Measurements from ENCODE around the gene TMEM267. TPM values are rescaled to one million over a fixed set of nuclear protein-coding genes. Genes with fewer than 3 reads are reported as not detected.

Gene TMEM267
- total and polyA plus RNA-seq, 2 of the 4 experiments (the other 2 are of a cell fraction) = 9.2 to 12.0 TPM

- dilution Hi-C loops (cut with HindIII; ENCODE audit: low sequenced_read_pairs, unreplicated experiment) = no loop called here
- H2AK5ac ChIP-seq (ENCODE audit: low read depth, low read length) = no peak overlapping the region
- H2BK5ac ChIP-seq (ENCODE audit: low read depth, low read length, poor library complexity, severe bottlenecking) = no peak overlapping the region
- no peak overlapping the region for H4K8ac ChIP-seq (ENCODE audit: low read depth in 2 of 2, low read length in 2 of 2)
- H3K27ac ChIP-seq (ENCODE audit: insufficient read depth, low read length) = no peak overlapping the region
- H3K9ac ChIP-seq (ENCODE audit: low read depth, low read length) = no peak overlapping the region
- TF ChIP-seq USF2 (IDR thresholded peaks at IDR 0.05; ENCODE audit: low read depth, low read length) = no peak
- TF ChIP-seq ELK1 (IDR thresholded peaks at IDR 0.05; ENCODE audit: borderline replicate concordance, low read depth, low read length) = no peak
- no peak for TF ChIP-seq CEBPB (IDR thresholded peaks at IDR 0.05; ENCODE audit: low read depth, low read length)
- TF ChIP-seq CHD1 (IDR thresholded peaks at IDR 0.05; ENCODE audit: low read depth, low read length) = no peak
- no peak for TF ChIP-seq NFE2L2 (IDR thresholded peaks at IDR 0.05; ENCODE audit: low read depth, low read length)
- no peak for TF ChIP-seq RCOR1 (IDR thresholded peaks at IDR 0.05; ENCODE audit: insufficient replicate concordance, low read length)
- no peak for TF ChIP-seq SMC3 (IDR thresholded peaks at IDR 0.05; ENCODE audit: low read depth, low read length)
- no peak for TF ChIP-seq BHLHE40 (IDR thresholded peaks at IDR 0.05; ENCODE audit: low read depth, low read length)
- no peak for TF ChIP-seq FOS (IDR thresholded peaks at IDR 0.05; ENCODE audit: low read depth, low read length)
- TF ChIP-seq RFX5 (IDR thresholded peaks at IDR 0.05; ENCODE audit: low read depth, low read length) = no peak
- in situ Hi-C loops (cut with MboI; ENCODE audit: low sequenced_read_pairs) = loop anchor here (25.0 kb wide), 1 partner anchor 585 kb away; no protein-coding TSS in a partner anchor
- CTCF ChIA-PET = no interaction called here
- H3K4me2 ChIP-seq (ENCODE audit: low read depth, low read length) = no peak overlapping the region
- H3K36me3 ChIP-seq (ENCODE audit: control insufficient read depth, insufficient read depth, low read length) = no peaks in the 10 kb centered on the region
- no peak overlapping the region for H2BK15ac ChIP-seq (ENCODE audit: low read depth, low read length)
- H4K20me1 ChIP-seq (ENCODE audit: insufficient read depth, low read length) = no peaks in the 10 kb centered on the region
- no peak overlapping the region for H3K4ac ChIP-seq (ENCODE audit: low read depth, low read length)
- no peak overlapping the region for H2AK9ac ChIP-seq (replicated peaks; ENCODE audit: low read depth, low read length, poor library complexity)
- no peak overlapping the region for H4K91ac ChIP-seq (ENCODE audit: insufficient read depth, low read depth, low read length)
- no peaks in the 10 kb centered on the region for H3K9me3 ChIP-seq (ENCODE audit: control insufficient read depth, insufficient read depth, low read length)
- no peaks in the 10 kb centered on the region for H3K4me1 ChIP-seq (ENCODE audit: control insufficient read depth, insufficient read depth, low read length)
- POLR2A ChIA-PET (ENCODE audit: unreplicated experiment) = no interaction called here
- no peak overlapping the region for H3K23ac ChIP-seq (ENCODE audit: low read depth, low read length)
- no peak overlapping the region for H4K5ac ChIP-seq (ENCODE audit: low read depth, low read length)
- no peak overlapping the region for H3K56ac ChIP-seq (ENCODE audit: extremely low read depth, insufficient read depth, low read length)
- no peak overlapping the region for H3K18ac ChIP-seq (ENCODE audit: low read depth, low read length)
- no peak for ATAC-seq (ENCODE audit: low read depth)
- no peak overlapping the region for H2BK20ac ChIP-seq (ENCODE audit: low read depth, low read length)
- intact Hi-C loops (cut with micrococcal nuclease) = no loop called here
- H3K79me1 ChIP-seq (ENCODE audit: low read depth in 1 of 2, low read length in 2 of 2) = no peaks in the 10 kb centered on the region; a peak in 1 of 4 replicates
- H3K4me3 ChIP-seq (ENCODE audit: insufficient read depth, low read depth, low read length) = no peak overlapping the region
- H3K9me1 ChIP-seq (ENCODE audit: insufficient read depth, low read length) = no peaks in the 10 kb centered on the region; the same call in 1 of the 2 replicates
- no peak overlapping the region for H2BK120ac ChIP-seq (ENCODE audit: low read depth, low read length)
- no peak for DNase-seq
- H3K14ac ChIP-seq (replicated peaks; ENCODE audit: low read depth, low read length) = no peak overlapping the region
- 88% methylated on average over 4 of the region's 5 CpGs; no CpG with 5 or more reads in 1 of the 2 experiments for WGBS, 2 experiments (ENCODE audit: extremely low coverage in 2 of 2, insufficient read length in 1 of 2)
- no TSS peak for BruUV-seq (replicated peaks)
- no peak overlapping the region for H2AFZ ChIP-seq (replicated peaks; ENCODE audit: low read length, poor library complexity)
- H3K27me3 ChIP-seq (ENCODE audit: control insufficient read depth, insufficient read depth, low read length) = no peaks in the 10 kb centered on the region
Observed at GRCh38 chr5:43497311-43498104, 13.8 kb upstream of the TMEM267 start.

All from IMR-90 (cell line).